G401.6 (cell line): ENCODE measurements around the gene MEAF6.

Experiments
- FAIRE-seq: peaks from 2 replicates; lab custom pipeline; 2012; peaks lifted over from hg19 to GRCh38; lab: Jason Lieb, UNC

Gene MEAF6

DNA sequence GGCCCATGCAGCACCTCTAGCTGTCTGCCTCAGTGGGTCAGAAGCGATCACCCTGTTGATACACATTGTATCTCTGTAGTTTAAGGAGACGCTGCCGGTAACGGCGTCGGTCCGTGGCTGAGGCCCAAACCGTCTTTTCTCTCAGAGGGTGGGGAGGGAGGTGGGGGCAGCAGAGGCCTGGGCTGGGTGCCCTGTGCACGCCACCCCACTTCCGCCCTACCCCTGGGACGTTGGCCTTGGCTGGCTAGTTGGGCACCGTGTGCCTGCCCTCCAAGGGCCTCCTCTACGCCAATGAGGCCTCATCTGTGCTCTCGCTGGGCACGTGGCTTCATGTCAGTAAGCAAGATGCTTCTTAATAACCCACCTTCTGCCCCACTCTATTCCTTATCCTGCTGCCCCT lies 30.8 kb downstream of the MEAF6 start:
- no peak for FAIRE-seq

DNA sequence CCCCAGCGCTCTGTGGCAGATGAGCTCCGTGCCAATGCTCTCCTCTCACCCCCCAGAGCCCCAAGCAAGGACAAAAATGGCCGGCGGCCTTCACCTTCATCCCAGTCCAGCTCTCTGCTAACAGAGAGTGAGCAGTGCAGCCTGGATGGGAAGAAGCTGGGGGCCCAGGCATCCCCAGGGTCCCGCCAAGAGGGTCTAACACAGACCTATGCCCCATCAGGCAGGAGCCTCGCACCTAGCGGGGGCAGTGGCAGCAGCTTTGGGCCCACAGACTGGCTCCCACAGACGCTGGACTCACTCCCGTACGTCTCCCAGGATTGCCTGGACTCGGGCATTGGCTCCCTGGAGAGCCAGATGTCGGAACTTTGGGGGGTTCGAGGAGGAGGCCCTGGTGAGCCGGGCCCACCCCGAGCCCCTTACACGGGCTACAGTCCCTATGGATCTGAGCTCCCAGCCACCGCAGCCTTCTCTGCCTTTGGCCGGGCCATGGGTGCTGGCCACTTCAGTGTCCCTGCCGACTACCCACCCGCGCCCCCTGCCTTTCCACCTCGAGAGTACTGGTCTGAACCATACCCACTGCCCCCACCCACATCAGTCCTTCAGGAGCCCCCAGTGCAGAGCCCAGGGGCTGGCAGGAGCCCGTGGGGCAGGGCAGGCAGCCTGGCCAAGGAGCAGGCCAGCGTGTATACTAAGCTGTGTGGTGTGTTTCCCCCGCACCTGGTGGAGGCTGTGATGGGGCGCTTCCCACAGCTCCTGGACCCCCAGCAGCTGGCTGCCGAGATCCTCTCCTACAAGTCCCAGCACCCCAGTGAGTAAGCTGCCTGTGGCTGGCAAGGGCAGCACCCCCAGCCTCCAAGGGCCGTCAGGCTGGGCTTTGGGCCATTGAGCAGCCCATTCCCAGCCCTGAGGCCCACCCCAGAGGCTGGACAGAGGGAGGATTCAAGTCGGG lies 31.5 kb downstream of the MEAF6 start:
- no peak for FAIRE-seq

DNA sequence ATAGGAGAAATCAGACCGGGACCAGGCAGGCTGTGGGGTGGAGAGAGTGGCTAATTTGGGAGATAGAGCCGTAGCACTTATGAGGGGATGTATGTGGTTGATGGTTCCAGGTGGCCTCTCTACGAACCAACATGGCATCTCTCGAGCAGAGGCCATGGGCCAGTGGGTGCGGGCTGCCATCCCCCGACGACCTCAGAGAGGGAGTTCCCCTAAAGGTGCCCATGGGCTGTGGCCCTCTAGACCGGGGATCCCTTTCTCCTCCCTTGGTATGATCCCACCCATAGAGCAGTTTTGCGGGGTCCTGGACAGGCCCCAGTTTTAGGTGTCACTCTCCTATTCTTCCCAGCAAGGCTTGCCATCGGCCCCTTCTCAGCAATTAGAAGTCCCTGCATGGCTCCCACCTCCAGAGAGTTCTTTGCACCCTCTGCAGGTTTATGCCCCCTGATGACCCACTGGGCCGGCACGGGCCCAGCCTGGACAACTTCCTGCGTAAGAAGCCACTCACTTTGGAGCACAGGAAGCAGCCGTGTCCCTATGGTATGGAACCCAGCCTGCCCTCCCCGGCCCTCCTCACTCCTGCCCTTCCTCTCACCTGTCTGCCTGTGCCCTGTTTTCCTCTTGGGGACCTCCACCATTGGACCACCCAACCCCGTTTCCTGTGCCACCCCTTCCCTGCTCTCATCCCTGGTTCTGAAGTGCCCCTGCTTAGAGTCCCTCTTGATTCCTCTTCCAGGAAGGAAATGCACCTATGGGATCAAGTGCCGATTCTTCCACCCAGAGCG lies 32.4 kb downstream of the MEAF6 start:
- no peak for FAIRE-seq

- no peak for FAIRE-seq
Observed at GRCh38 chr1:37481289-37482003, 33.1 kb downstream of the MEAF6 start.

- no peak for FAIRE-seq
Observed at GRCh38 chr1:37480581-37481288, 33.8 kb downstream of the MEAF6 start.

DNA sequence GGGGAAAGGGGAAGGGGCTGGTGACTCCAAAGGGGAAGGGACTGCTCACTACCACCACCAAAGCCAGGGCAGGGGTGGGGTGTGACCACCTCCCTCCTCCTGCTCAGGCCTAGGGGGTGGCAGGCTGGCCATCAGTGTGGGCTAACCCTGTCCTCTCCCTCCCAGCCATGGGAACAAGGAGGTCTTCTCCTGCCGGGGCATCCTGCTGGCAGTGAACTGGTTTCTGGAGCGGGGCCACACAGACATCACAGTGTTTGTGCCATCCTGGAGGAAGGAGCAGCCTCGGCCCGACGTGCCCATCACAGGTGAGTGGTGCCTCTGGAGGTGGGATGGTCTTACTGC lies 34.5 kb downstream of the MEAF6 start:
- FAIRE-seq, result no peak

GRCh38 chr1:37479255-37480124 lies 35.1 kb downstream of the MEAF6 start:
- no peak for FAIRE-seq

- FAIRE-seq, result no peak
Observed at GRCh38 chr1:37478890-37479254, 35.7 kb downstream of the MEAF6 start.

GRCh38 chr1:37478451-37478881 lies 36.1 kb downstream of the MEAF6 start:
- no peak for FAIRE-seq

DNA sequence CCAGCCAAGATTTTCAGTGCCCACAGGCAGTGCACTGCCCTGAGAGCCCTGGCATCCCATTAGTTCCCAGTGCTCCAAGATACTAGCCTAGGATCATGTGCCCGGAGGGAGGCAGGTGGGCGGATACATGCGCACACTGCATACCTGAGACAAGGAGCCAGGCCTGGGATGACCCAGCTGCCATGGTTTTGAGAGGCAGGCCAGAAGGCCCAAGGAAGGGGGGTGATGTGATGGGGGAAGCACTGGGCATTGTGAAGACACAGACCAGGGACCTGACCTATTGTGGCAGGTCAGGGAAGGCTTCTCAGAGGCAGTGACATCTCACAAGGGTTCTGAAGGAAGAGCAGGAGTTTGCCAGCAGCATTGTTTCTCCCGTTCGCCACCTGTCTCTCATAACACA lies 36.6 kb downstream of the MEAF6 start:
- no peak for FAIRE-seq

- no peak for FAIRE-seq
Observed at GRCh38 chr1:37477198-37477931, 37.2 kb downstream of the MEAF6 start.

DNA sequence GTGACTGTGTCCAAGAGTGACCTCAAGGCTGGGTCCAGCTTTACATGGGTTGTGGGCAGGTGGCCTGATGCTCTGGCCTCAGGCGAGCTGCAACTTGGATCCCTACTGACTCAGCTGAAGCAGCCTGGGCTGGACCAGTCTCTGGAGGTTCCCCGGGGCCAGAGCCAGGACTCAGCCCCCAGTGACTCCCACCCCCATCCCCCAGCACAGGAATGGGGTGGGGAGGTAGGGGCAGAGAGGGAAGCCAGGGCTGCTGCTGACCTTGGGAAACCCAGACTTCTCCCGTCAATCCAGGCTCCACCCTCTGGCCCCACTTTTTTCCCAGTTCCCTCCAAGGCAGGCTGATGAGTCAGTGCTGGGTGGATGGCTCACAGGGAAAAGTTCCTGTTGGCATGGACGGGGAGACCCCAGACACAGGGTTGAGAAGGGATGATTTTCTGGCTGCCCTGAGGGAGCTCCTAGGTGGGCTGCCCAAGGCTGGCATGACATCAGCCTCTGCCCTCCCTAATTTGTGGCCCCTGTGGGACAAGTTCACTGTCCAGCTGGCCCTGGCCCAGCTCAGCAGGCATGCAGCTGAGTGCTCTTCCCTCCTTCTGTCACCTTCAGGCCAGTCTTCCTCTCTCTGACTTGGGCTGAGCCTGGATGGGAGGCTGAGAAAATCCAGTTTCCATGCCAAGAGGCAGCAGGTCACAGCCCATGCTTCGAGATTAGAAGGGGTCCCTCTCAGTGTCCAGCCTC lies 37.9 kb downstream of the MEAF6 start:
- no peak for FAIRE-seq

GRCh38 chr1:37476087-37476452 lies 38.5 kb downstream of the MEAF6 start:
- FAIRE-seq, result no peak

GRCh38 chr1:37475380-37476086 lies 39.0 kb downstream of the MEAF6 start:
- no peak for FAIRE-seq

- FAIRE-seq, result no peak
Observed at GRCh38 chr1:37474697-37475379, 39.7 kb downstream of the MEAF6 start.

DNA sequence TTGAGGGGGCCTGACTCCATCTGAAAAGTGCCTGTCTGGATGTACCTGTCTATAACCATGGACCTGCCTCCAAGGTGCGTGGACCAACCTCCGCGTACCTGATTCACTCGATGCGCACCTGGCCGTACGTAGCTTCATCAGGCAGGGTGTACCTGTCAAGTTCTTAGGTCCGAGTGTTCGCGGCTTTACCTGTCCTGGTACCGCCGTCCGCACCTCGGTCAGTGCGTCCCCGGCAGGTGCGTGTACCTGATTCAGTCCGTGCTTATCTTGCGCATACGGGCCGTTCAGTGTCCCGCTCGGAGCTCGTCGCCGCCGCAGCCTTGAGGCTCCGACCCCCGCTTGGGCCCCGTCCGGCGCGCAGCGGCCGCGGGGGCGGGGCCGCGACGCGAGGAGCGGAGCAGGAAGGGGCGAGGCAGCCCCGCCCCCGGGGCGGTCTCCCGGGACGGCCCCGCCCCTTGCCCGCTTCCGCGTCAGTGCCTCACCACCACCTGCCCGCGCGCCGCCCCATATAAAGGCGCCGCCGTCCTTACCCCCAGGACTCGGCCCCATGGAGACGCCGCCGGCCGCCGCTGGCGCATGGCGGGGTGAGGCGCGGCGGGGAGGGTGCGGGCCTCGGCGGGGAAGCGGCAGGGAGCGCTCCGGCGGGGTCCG lies 40.4 kb downstream of the MEAF6 start, which contains the start of gene ZC3H12A:
ZC3H12A (plus strand) TSS at position 535 of the 651 bp plus-strand sequence. CDS start 917 bp downstream, outside the sequence.
- no peak for FAIRE-seq

GRCh38 chr1:37473431-37474045 lies 41.0 kb downstream of the MEAF6 start:
- FAIRE-seq, result no peak
